GM18868 (cell line): Measurements from ENCODE around the gene SFXN1.

Experiments used
- ATAC-seq: cut with Tn5 transposase; IDR thresholded peaks from one replicate; pipeline ENCODE4 v1.9.1; 2021; ENCODE audit warnings: mild to moderate bottlenecking, moderate library complexity; ENCODE audit not compliant: unreplicated experiment

Gene SFXN1

GRCh38 chr5:175569701-175570100, 91.3 kb downstream of the SFXN1 start:
- no peak for ATAC-seq

- no peak for ATAC-seq
These were observed 94.5 kb downstream of the SFXN1 start for GRCh38 chr5:175572886-175573285.

- no peak for ATAC-seq
These were observed 95.3 kb downstream of the SFXN1 start for GRCh38 chr5:175573493-175574269.

GRCh38 chr5:175575301-175575700, 96.9 kb downstream of the SFXN1 start:
- no peak for ATAC-seq

GRCh38 chr5:175576096-175576495, 97.7 kb downstream of the SFXN1 start:
- ATAC-seq: no peak

GRCh38 chr5:175576591-175576990, 98.2 kb downstream of the SFXN1 start:
- no peak for ATAC-seq
